Activated CD8-positive, alpha-beta memory T cell treated with anti-CD3 and anti-CD28 coated beads, Interleukin-2, amount 50 U/mL, for 1 hour (primary cell): ENCODE measurements around the gene URB2.
"Not testable (repeated sequence)": the region's sequence is repeated elsewhere in the genome, so short reads cannot be mapped to it uniquely, and the experiment has no call there.

Experiments used
- DNase-seq: peaks from one replicate; pipeline ENCODE4 v3.0.0-alpha.2; 2020; ENCODE audit errors: extremely low read depth

Gene URB2

GRCh38 chr1:229625915-229626831 lies at the start of gene URB2, which contains the start of gene TAF5L:
Gene URB2 (plus strand): TSS chr1:229626247. CDS start chr1:229627634, 1,387 bp downstream.
Gene TAF5L (minus strand): TSS chr1:229626122. CDS start chr1:229614482, 11,640 bp downstream.
- peak; percentile 43 for DNase-seq

- DNase-seq, result no peak
Measured at GRCh38 chr1:229578168-229579058, 47.6 kb upstream of the URB2 start.

GRCh38 chr1:229579059-229579673 lies 46.9 kb upstream of the URB2 start:
- DNase-seq, result no peak

- no peak for DNase-seq
Measured at GRCh38 chr1:229581485-229581884, 44.6 kb upstream of the URB2 start.

GRCh38 chr1:229582011-229582694 lies 43.9 kb upstream of the URB2 start:
- DNase-seq, result no peak

- no peak for DNase-seq
Measured at GRCh38 chr1:229582715-229583114, 43.3 kb upstream of the URB2 start.

- DNase-seq, result no peak
Measured at GRCh38 chr1:229585338-229585737, 40.7 kb upstream of the URB2 start.

- no peak for DNase-seq
Measured at GRCh38 chr1:229590119-229590518, 35.9 kb upstream of the URB2 start.

- no peak for DNase-seq
Measured at GRCh38 chr1:229593800-229594199, 32.2 kb upstream of the URB2 start.

GRCh38 chr1:229594227-229595008 lies 31.6 kb upstream of the URB2 start:
- no peak for DNase-seq

- not testable (repeated sequence) for DNase-seq
Measured at GRCh38 chr1:229595876-229596275, 30.2 kb upstream of the URB2 start.

GRCh38 chr1:229596925-229597699 lies 28.9 kb upstream of the URB2 start:
- DNase-seq, result no peak

GRCh38 chr1:229597877-229598276 lies 28.2 kb upstream of the URB2 start:
- DNase-seq, result no peak

- DNase-seq, result no peak
Measured at GRCh38 chr1:229599218-229599954, 26.7 kb upstream of the URB2 start.

- no peak for DNase-seq
Measured at GRCh38 chr1:229600229-229600628, 25.8 kb upstream of the URB2 start.

- no peak for DNase-seq
Measured at GRCh38 chr1:229603371-229604005, 22.6 kb upstream of the URB2 start.

- DNase-seq, result no peak
Measured at GRCh38 chr1:229607370-229607769, 18.7 kb upstream of the URB2 start.

- no peak for DNase-seq
Measured at GRCh38 chr1:229608590-229608989, 17.5 kb upstream of the URB2 start.

- no peak for DNase-seq
Measured at GRCh38 chr1:229613938-229614337, 12.1 kb upstream of the URB2 start.
